Femur (tissue), 1 donor: ENCODE measurements around the gene ASXL2.
"Not testable (repeated sequence)": the region's sequence is repeated elsewhere in the genome, so short reads cannot be mapped to it uniquely, and the experiment has no call there.

Experiments used
- DNase-seq: peaks from one replicate; pipeline ENCODE4 v3.0.0-alpha.2; 2017

ASXL2 gene

GRCh38 chr2:25887624-25888242, 9.4 kb upstream of the ASXL2 start:
- no peak for DNase-seq

DNA sequence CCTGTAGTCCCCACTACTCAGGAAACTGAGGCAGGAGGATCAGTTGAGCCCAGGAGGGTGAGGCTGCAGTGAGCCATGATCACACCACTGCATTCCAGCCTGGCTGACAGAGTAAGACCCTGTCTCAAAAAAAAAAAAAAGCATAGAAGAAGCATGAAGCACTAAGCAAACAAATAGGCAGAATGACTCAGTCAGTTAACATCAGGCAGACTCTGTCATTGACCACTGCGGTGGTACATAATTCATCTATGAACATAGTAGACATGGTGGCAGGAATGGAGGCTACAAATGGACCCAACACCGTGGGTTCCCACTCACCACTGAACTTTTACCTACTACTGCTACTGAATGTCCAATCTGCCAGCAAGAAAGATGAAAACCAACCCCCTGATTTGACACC, 7.6 kb upstream of the ASXL2 start:
- no peak for DNase-seq

- DNase-seq, result no peak
These were observed 3.5 kb upstream of the ASXL2 start for GRCh38 chr2:25881764-25882163.

DNA sequence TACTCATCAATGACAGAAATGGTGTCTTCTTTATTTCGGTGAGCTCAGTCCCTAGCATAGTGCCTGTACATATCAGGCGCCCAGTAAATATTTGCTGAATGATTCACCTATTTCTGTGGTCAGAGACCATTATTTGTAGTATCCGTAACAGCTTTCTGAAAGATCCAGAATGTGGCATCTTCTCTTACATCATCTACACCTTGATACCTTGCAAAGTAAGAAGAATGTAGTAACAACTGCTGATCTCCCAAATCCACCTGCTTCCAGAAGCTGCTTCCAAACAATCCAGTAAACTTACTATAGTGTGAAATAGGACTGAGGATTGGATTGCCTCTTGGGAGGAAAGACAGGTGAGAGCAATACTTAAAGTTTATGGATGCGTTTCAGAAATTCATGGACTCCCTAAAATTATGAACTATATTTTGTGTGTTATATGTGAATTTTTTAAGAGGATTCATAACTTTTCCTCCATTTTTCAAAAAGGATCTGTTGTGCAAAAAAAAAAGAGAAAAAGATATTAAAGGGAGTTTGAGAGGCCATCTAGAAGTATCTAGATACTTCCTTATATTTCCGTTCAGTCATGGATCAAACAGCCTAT, 945 bp upstream of the ASXL2 start:
- no peak for DNase-seq

- DNase-seq, result peak; percentile 64
These were observed 591 bp downstream of the ASXL2 start for GRCh38 chr2:25877431-25878360.

DNA sequence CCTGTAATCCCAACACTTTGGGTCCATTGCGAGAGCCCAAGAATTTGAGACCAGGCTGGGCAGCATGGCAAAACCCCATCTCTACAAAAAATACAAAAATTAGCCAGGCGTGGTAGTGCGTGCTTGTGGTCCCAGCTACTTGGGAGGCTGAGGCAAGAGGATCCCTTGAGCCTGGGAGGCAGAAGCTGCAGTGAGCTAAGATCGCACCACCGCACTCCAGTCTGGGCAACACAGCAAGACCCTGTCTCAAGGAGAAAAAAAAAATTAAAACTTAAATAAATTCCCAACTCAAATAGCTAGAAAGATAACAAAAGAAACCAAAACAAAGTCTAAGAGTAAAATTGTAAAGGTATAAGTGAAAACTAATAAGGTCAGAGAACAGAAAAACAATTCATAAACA, 6.2 kb downstream of the ASXL2 start:
- no peak for DNase-seq

GRCh38 chr2:25867396-25868003, 10.8 kb downstream of the ASXL2 start:
- no peak for DNase-seq

- DNase-seq, result no peak
These were observed 21.9 kb downstream of the ASXL2 start for GRCh38 chr2:25856377-25856776.

DNA sequence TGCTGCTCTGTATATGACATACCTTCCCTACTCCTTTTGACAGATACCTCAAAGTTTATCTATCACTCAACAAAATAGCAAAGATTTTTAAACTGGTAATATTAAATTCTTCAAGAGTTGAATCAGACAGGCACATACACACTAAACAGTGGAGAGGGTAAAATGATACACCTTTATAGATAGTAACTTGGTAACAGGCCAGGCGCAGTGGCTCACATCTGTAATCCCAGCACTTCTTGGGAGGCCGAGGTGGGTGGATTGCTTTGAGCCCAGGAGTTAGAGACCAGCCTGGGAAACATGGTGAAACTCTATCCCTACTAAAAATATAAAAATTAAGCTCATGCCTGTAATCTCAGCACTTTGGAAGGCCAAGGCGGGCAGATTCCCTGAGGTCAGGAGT, 23.2 kb downstream of the ASXL2 start:
- no peak for DNase-seq

- DNase-seq, result no peak
These were observed 23.7 kb downstream of the ASXL2 start for GRCh38 chr2:25854613-25855012.

DNA sequence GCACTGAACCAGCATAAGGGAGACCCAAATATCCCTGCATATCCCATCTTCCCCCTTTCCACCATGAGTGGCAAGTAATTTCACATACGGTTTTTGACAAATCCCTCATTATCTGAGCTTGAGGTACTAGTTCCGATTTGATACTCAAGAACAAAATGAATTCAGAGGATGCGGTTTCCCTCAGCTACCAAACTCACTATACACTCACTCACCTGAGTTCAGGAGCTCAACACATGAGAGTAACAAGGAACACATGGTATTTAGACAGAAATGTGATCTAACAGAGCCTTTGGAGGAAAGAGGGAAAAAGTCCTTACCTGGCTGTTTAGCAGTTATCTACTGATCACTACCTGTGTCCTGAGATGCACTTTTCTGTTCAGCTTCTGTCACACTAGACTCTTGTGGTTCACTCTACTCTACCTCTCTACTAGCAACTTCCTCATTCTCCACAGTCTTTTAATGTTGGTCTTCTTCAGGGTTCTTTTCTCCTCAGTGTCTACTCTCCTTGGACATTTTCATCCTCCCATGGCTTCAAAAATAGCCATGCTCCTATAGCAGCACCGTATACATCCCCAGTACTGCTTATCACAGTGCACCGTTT, 25.1 kb downstream of the ASXL2 start:
- no peak for DNase-seq

GRCh38 chr2:25851740-25852503, 26.4 kb downstream of the ASXL2 start:
- DNase-seq, result peak; percentile 22

DNA sequence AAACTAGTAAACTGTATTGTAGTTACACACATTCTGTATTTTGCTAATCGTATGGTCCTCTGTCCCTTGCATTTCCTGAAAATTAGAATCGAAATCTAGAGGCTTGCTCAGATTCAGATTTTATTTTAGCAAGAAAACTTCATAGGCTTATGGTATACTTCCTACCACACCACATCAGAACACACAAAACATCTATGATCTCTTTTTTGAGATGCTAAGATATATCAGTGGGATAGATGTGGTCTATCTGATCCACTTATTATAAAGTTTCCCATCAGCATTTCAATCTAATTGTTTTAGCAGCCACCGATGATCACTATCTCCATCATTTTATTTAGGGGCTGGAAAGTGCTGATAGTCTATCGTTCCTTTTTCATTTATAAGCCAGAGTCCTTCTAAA, 27.9 kb downstream of the ASXL2 start:
- DNase-seq, result not testable (repeated sequence)

DNA sequence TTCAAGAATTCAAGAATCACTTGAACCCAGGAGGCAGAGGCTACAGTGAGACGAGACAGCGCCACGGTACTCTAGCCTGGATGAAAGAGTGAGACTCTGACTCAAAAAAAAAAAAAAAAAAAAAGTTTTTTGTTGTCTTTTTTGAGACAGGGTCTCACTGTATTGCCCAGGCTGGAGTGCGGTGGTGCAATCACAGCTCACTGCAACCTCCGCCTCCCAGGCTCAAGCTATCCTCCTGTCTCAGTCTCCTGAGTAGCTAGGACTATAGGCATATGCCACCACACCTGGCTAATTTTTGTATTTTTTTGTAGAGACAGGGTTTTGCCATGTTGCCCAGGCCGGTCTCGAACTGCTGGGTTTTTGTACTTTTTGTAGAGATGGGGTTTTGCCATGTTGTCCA, 28.9 kb downstream of the ASXL2 start:
- DNase-seq, result not testable (repeated sequence)

DNA sequence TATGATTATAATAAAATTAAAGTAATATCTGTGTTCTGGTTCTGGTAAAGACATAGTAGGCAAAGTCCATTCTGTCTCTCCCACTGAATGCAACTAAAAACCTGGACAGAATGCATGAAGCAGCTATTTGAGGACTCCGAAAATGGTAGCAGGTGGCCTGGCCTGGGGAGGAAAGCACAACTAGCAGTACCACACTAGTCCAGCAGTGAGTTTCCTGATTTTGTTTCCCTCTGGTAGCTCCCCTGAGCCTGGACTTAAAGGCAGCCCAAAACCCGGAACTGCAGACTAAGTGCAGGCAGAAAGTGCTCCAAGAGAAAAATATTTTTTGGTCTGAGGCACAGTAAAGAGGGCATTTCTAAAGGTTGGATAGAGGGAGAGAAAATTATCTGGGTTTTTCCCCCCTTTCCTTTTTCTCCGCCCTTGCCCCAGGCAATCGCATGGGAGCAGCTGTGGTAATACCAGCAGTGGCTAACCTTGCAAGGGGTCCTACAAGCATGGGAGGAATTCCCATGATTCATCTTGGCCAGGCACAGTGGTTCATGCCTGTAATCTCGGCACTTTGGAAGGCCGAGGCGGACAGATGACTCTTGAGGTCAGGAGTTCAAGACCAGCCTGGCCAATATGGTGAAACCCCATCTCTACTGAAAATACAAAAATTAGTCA, 32.3 kb downstream of the ASXL2 start:
- no peak for DNase-seq

- DNase-seq, result no peak
These were observed 34.2 kb downstream of the ASXL2 start for GRCh38 chr2:25844089-25844488.

DNA sequence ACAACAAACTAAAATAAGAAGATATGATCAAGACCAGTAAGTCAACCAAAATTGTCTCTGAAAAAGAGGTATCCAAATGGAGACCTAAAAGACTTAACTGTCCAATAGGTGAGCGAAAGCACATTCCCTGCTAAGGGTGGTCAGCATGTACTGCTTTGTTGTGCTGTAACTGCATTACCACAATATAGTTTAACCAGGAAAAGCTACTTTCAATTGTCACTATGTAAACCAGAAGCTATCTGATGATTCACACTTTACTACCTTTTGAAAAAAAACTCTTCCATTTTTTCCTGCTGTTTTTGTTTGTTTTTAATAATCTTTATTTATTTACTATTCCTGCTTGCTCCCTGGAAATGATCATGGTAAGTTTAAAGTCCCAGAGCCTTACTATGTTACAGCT, 36.1 kb downstream of the ASXL2 start:
- no peak for DNase-seq

DNA sequence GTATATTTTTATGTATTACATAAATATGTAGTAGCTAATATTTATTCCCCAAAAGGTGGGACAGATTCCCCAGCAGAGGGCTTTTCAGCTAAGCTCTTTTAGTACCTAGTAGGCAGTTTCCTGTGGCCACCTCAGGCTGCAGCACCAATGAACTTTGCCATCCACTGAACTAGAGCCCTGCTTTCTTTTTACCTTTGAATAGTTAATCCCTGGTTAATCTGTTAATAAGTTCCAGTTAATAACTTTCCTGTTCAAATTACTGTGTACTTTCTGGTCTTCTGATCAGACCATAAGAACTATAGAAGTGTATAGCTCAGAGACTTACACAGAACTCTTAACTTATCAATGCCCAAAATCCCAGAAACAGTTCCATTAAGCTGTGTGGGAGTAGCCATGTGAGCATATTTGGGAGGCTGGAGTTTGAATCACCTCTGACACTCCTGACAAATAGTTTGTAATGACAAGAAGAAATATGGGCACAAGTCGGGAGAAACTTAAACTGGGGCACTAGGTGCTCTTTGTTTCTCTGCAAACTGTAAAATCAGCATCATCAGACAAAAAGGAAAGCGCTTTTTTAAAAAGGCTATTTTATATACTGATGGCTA, 40.0 kb downstream of the ASXL2 start:
- DNase-seq, result no peak

- no peak for DNase-seq
These were observed 42.4 kb downstream of the ASXL2 start for GRCh38 chr2:25835906-25836305.

GRCh38 chr2:25833566-25833965, 44.7 kb downstream of the ASXL2 start:
- no peak for DNase-seq

GRCh38 chr2:25832897-25833296, 45.4 kb downstream of the ASXL2 start:
- DNase-seq, result no peak
